NCI-H1105 treated with DMSO at 0.1 percent for 48 hours (cell line): ENCODE data around the gene CYRIA.

ENCODE experiments used
- DNase-seq: peaks from one replicate; lab custom pipeline; 2025; lab: John Stamatoyannopoulos, UW

CYRIA gene

DNA sequence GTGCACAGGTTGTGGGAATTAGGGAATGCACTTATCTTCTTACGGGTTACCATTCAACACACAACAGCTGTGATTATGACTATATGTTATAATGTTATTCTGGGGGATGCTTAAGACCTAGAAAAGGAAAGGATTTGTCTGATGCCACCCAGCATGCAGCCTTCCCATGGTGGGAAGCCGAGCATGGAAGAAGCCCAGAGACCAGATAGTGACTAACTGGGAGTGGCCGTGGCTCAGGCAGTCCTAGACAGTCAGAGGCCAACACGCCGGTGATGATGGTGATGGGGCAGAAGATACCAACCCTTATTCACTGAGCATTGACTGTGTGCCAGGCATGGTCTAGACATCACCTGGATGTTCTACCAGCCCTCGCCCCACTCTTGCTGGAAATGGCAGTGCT, 35.9 kb downstream of the CYRIA start:
- no peak for DNase-seq

DNA sequence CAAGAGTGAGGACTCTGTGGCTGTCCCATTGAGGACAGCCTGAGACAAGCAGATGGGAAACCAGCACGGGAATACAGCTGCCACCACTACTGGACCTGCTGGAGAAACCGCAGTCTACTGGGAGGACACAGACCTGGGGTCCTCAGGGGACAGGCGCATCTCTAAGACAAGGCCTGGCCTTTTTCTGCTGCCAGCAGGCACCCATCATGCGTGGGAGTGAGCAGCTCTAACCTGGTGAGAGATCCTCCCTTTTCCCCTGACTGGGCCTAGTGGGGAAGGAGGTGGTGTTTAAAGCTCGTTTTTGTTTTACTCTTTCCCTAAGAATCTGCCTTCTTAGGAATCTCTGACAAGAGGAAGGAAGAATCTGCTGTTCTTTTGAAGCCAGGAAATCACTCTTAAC, 36.6 kb downstream of the CYRIA start:
- DNase-seq, result no peak

- no peak for DNase-seq
Observed at GRCh38 chr2:16628314-16628713, 37.3 kb downstream of the CYRIA start.

DNA sequence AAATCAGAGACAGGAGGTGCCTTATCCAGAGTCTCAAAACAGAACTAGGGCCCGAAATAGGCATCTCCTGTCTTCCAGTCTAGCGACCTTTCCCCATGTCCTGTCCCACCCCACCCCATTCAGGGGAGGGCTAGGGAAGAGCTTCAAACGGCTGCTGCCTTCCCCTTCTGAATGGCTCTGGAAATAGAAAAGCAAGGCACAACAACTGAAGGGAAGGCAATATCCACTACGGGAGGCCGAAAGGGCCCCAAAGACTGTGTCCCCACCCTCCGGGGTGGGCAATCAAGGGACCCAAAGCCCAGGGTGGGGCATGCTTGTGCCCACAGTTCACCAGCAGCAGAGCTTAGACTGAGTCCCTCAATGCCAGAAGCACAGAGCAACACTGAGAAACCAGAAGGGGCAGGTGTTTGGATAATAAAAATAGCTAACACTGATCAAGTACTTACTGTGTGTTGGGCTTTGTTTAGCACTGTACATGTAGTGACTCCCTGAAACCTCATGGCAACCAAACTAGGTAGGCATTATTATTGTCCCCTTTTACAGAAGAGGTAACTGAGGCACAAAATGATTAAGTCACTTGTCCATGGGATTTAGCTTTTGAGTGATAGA, 38.5 kb downstream of the CYRIA start:
- DNase-seq, result no peak

DNA sequence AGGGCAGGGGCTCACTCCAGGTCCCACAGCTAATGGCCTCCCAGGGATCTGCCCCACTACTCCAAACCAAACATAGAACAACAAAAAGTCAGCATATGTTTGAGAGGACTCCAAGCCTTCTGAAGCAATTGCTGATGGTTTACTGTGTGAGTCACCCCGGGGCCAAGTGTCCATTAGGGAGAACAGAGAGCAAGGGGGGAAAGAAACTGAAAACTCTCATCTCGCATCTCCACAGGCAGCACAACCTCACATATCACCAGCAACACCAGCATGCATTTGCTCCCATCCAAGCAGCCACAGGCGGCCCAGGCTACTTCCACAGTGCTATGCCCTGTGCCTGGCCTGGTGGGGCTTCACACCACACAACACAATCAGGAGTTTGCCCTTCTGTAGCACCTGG, 39.1 kb downstream of the CYRIA start:
- DNase-seq, result no peak

DNA sequence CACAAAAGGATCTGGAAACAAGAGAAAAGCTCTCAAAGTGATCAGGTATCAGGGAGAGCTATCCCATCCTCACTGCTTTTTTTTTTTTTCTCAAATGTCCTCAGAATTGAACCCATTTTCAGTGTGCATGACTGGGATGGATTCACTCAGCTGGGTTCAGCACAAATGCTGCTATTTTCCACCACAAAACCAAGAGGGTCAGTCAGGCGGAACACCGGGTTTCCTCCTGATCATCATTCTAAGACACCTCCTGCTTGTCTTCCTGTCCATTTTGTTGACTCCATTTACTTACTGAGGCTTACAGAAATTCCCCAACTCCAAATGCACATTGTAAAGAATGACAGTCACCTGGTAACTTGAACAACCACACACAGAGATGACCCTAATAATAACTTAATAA, 39.9 kb downstream of the CYRIA start:
- no peak for DNase-seq

DNA sequence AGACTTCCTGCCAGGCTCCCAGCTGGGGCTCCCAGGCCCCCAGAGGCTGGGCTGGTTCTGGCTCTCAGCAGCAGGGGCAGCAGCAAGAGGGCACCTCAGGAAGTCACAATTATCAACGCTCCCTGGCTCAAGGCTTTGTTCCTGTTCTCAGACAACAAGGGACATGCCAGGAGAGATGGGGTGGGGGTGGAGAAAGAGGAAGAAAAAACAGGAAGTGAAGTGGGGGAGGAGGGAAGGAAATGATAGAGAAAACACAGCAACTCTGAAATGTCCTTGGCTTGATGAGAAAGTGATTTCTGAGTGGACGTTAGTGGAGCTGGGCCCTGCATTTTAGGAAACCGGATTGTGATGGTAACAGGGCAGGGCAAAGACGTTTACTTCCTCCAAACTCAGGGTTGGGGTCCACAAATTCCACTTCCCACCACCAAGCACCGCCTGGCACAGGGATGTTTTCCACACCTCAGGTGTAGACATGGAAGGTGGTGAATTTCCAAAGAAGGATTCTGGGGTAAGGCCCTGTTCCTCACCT, 40.4 kb downstream of the CYRIA start:
- DNase-seq, result no peak

DNA sequence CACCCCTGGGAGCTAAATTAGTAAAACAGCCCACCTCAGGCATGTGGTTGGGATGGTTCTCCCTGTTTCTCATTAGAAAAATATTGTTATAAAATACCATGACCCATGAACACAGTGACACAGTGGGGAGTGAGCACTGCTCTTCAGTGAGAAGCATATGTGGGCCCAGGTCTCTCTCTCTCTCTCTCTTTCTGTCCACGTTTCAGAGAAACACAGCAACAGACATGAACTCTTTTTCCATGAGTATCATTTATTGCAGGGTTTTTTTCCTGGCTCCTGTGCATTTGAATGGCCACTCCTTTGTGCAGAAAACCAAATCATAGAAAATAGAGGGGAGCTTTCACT, 41.2 kb downstream of the CYRIA start:
- DNase-seq, result no peak

GRCh38 chr2:16623564-16624435, 41.8 kb downstream of the CYRIA start:
- no peak for DNase-seq

DNA sequence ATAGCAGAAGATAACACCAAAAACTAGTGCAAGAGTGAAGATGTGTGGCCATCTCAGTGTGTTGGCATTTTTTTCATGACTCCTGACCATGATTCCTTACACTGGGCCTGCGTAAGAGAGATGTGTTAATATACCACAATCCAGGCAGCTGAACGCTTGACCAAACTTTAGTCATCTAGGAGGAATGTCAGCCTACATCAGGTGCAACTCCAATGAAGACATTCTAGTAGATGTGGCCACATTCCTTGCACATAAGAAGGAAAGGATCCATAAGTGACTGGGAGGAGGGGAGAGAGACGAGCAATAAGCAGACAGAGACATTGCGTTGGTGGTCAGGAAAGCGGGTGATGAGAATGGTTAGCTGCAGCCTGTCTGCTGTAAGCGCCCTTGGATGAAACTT, 42.6 kb downstream of the CYRIA start:
- no peak for DNase-seq

- DNase-seq, result no peak
Observed at GRCh38 chr2:16622399-16622968, 43.1 kb downstream of the CYRIA start.

DNA sequence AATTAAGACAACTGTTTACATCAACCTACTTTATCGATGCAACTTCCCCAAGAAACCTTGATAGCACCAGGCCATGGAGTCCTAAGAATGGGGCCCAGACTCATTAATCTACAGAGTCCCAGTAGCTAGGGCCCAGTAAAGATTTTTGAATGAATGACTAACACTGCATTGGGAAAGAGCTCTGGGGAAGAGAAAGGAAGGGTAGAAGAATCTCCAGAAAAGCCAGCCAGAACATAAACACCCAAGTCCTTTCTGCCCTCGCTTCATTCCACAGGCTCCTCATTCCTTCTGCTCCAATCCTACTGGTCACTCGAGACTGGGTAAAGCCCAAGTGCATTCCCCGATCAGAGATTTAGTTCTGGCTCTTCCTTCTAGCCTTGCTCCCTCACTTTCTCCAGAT, 44.3 kb downstream of the CYRIA start:
- no peak for DNase-seq

DNA sequence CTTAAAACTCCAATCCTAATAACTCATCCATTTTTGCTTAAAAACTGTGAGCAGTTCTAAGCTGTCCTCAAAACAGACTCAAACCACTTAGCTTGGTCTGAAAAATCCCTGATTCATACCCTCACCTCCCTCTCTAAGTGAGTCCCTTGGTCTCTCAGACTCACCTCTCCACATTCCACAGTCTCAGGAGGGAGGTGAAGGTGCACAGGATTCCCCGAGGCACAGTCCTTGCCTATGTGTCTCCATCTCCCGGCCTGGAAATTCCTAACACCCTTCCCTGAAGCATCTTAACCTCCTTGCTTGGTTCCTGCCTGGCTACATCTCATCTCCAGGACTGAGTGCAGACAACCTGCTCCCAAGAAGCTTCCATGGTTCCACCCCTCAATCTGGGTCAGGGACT, 45.0 kb downstream of the CYRIA start:
- DNase-seq, result no peak

DNA sequence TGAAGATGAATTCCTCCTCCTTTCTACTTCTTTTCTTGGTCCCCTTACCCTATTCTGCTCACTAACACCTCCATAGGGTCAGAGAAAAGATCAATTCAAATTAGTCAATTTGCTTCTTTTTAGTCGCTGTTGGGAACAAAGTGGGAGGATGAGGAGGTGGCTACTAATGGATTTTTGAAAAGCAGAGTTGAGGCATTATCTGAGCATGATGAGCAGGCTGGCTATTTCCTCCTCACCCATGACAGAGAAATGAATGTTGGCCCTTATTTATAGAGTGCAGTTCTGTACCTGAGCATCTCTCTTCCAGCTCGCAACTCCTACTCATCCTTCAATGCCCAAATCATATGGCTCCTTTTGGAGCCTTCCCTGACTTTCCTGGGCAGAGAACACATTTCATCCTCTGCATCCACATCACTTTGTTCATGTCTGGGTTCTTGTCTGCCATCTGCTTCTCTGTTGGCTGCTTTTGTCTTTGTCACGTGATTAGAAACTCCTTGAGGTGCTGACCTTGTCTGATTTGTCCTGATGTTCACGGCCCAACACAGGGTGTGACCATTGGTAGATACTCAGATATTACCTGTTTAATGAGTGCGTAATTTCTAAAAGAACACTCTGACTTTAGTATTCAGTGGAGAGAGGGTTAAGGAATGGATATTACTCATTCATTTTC, 45.9 kb downstream of the CYRIA start:
- no peak for DNase-seq

GRCh38 chr2:16617282-16618266, 48.1 kb downstream of the CYRIA start:
- no peak for DNase-seq
